Sigmoid colon (tissue), 3 donors: ENCODE data around the gene ERFL.

Experiments used
- POLR2A ChIP-seq, 2 donors: fragments of 450-650 bp; IDR thresholded peaks; one replicate each; pipeline ENCODE4 v1.6.1; 2016; ENCODE audit warnings: antibody characterized with exemption in 2 of 2, mild to moderate bottlenecking in 2 of 2, moderate library complexity in 2 of 2
- TF ChIP-seq, protein P1 (sequence below), 4 experiments: fragments of 450-650 bp in 3 of 4; fragments of 200-600 bp in 1 of 4; IDR thresholded peaks; one replicate each; pipeline ENCODE4 v1.5.1; 2016 to 2019; ENCODE audit warnings: antibody characterized with exemption in 4 of 4, mild to moderate bottlenecking in 3 of 4, moderate library complexity in 2 of 4

DNA sequence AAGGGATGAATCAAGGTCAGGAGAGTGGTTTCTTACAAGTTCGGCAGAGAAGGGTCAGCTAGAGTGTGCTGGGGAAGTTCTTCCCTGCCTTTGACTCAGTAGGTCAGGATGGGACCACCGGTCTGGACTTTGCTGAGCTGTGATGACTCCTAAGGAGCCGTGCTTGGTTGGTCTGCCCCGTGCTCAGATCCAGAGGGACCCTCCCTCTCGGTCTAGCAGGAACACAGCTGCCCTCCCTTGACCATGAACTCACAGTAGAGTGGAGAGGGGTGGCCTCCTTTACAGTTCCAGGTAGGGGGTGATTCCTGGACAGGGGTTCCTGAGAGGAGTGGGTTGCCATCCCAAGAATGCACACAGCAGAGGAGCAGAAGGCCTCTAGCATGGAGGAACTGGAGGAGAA lies 63.9 kb downstream of the ERFL start:
- TF ChIP-seq, protein P1, sequence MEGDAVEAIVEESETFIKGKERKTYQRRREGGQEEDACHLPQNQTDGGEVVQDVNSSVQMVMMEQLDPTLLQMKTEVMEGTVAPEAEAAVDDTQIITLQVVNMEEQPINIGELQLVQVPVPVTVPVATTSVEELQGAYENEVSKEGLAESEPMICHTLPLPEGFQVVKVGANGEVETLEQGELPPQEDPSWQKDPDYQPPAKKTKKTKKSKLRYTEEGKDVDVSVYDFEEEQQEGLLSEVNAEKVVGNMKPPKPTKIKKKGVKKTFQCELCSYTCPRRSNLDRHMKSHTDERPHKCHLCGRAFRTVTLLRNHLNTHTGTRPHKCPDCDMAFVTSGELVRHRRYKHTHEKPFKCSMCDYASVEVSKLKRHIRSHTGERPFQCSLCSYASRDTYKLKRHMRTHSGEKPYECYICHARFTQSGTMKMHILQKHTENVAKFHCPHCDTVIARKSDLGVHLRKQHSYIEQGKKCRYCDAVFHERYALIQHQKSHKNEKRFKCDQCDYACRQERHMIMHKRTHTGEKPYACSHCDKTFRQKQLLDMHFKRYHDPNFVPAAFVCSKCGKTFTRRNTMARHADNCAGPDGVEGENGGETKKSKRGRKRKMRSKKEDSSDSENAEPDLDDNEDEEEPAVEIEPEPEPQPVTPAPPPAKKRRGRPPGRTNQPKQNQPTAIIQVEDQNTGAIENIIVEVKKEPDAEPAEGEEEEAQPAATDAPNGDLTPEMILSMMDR (IDR thresholded peaks at IDR 0.05), result no peak
- no peak for TF ChIP-seq POLR2A (IDR thresholded peaks at IDR 0.05)
